Measurements from ENCODE around the gene ZNRF3. TPM values are rescaled to one million over a fixed set of nuclear protein-coding genes. Genes with fewer than 3 reads are reported as not detected.

ZNRF3 gene
- total RNA-seq, 1 experiment from 2014 or later = 23.7 TPM

GRCh38 chr22:28869736-28870135 is 13.6 kb upstream of the ZNRF3 start:
- H3K4me3 Mint-ChIP-seq (ENCODE audit: low read depth, unreplicated experiment) = no peak overlapping the region

DNA sequence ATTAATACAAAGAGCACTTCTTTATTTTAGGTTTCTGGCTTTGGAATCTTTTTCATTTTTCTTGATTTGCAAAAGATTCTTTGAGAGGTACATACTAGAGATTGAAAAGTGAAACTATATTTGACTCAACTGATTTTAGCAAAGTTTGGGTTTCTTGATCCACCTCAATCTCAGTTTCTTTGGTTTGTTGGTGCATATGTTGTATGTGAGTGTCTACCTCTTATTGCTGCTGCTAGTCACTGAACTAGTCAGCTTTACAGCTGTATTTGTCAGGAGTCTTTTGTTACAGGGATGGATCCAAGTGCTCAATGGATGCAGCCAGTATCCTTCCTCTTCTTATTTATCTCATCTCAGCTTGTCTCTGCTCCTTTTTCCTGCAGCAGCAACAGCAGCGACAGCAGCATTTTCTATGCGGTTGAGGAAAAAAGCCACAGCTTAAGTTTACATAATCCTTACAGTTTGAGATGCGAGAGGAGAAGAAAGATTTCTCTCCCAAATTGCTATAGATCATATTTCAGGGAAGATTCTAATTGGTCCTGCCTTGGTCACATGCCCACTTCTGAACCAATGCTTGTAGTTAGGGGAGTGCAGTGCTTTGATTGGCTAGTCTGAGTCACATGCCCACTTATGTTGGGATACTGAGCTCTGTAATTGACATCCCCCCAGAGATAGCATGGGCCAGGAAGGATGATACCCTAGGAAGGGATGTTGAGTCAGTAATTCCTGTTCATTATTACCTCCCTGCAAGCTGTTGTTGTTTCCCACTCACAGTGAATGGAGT is 10.0 kb upstream of the ZNRF3 start:
- Mint-ChIP-seq H3K27me3 (ENCODE audit: unreplicated experiment) (no peaks in the 10 kb centered on the region), H3K36me3 (ENCODE audit: insufficient read depth, unreplicated experiment) (peaks cover 4% of the 10 kb centered on the region), H3K4me3 (ENCODE audit: low read depth, unreplicated experiment) (no peak overlapping the region), H3K4me1 (ENCODE audit: low read depth, unreplicated experiment) (no peaks in the 10 kb centered on the region), H3K9me3 (ENCODE audit: low read depth, unreplicated experiment) (no peaks in the 10 kb centered on the region), H3K27ac (ENCODE audit: unreplicated experiment) (no peak overlapping the region)
- BruUV-seq (replicated peaks) = no TSS peak
- CTCF ChIA-PET = interaction anchor here (0.6 kb wide), 1 partner anchor 228 kb away, joined by 3 read pairs; no protein-coding TSS in a partner anchor
- TF ChIP-seq CTCF (IDR thresholded peaks at IDR 0.05; ENCODE audit: unreplicated experiment) = no peak
- intact Hi-C loops (cut with micrococcal nuclease; ENCODE audit: unreplicated experiment) = no loop called here
- DNase-seq = no peak

More at GRCh38 chr22:28869736-28870135, 13.6 kb upstream of the ZNRF3 start:
- H3K9me3 Mint-ChIP-seq (ENCODE audit: low read depth, unreplicated experiment) = no peaks in the 10 kb centered on the region
- no peak for TF ChIP-seq CTCF (IDR thresholded peaks at IDR 0.05; ENCODE audit: unreplicated experiment)
- no TSS peak for BruUV-seq (replicated peaks)
- CTCF ChIA-PET = no interaction called here
- no peaks in the 10 kb centered on the region for H3K27me3 Mint-ChIP-seq (ENCODE audit: unreplicated experiment)
- H3K4me1 Mint-ChIP-seq (ENCODE audit: low read depth, unreplicated experiment) = peaks cover 10% of the 10 kb centered on the region
- intact Hi-C loops (cut with micrococcal nuclease; ENCODE audit: unreplicated experiment) = no loop called here
- H3K36me3 Mint-ChIP-seq (ENCODE audit: insufficient read depth, unreplicated experiment) = peaks cover 4% of the 10 kb centered on the region
- no peak overlapping the region for H3K27ac Mint-ChIP-seq (ENCODE audit: unreplicated experiment)
- no peak for DNase-seq

GRCh38 chr22:28874061-28874460 is 9.3 kb upstream of the ZNRF3 start:
- DNase-seq = no peak
- Mint-ChIP-seq H3K27me3 (ENCODE audit: unreplicated experiment) (no peaks in the 10 kb centered on the region), H3K4me1 (ENCODE audit: low read depth, unreplicated experiment) (no peaks in the 10 kb centered on the region), H3K36me3 (ENCODE audit: insufficient read depth, unreplicated experiment) (peaks cover 4% of the 10 kb centered on the region), H3K4me3 (ENCODE audit: low read depth, unreplicated experiment) (no peak overlapping the region), H3K9me3 (ENCODE audit: low read depth, unreplicated experiment) (no peaks in the 10 kb centered on the region), H3K27ac (ENCODE audit: unreplicated experiment) (no peak overlapping the region)
- BruUV-seq (replicated peaks) = no TSS peak
- no peak for TF ChIP-seq CTCF (IDR thresholded peaks at IDR 0.05; ENCODE audit: unreplicated experiment)
- intact Hi-C loops (cut with micrococcal nuclease; ENCODE audit: unreplicated experiment) = no loop called here
- CTCF ChIA-PET = interaction anchor here (0.6 kb wide), 2 partner anchors 108 to 227 kb away, joined by 3 read pairs; no protein-coding TSS in a partner anchor

- intact Hi-C loops (cut with micrococcal nuclease; ENCODE audit: unreplicated experiment) = no loop called here
- H3K27ac Mint-ChIP-seq (ENCODE audit: unreplicated experiment) = no peak overlapping the region
- no peak for TF ChIP-seq CTCF (IDR thresholded peaks at IDR 0.05; ENCODE audit: unreplicated experiment)
- peaks cover 4% of the 10 kb centered on the region for H3K36me3 Mint-ChIP-seq (ENCODE audit: insufficient read depth, unreplicated experiment)
- no peak for DNase-seq
- no peaks in the 10 kb centered on the region for H3K9me3 Mint-ChIP-seq (ENCODE audit: low read depth, unreplicated experiment)
- H3K27me3 Mint-ChIP-seq (ENCODE audit: unreplicated experiment) = no peaks in the 10 kb centered on the region
- no peak overlapping the region for H3K4me3 Mint-ChIP-seq (ENCODE audit: low read depth, unreplicated experiment)
- CTCF ChIA-PET = interaction anchor here (0.6 kb wide), 1 partner anchor 107 kb away, joined by 3 read pairs; no protein-coding TSS in a partner anchor
- no TSS peak for BruUV-seq (replicated peaks)
- H3K4me1 Mint-ChIP-seq (ENCODE audit: low read depth, unreplicated experiment) = no peaks in the 10 kb centered on the region
These were observed 8.5 kb upstream of the ZNRF3 start for GRCh38 chr22:28874811-28875320.

Measured in Calu3 (cell line).